Heart left ventricle (tissue), 16 donors: ENCODE data around the gene MUL1. TPM values are rescaled to one million over a fixed set of nuclear protein-coding genes. Genes with fewer than 3 reads are reported as not detected.
A peak's percentile ranks its signal among the peaks of the same experiment; 100 is the strongest.

Experiments
- ATAC-seq, 4 donors: fragments of 200-7000 bp; cut with Tn5 transposase; one replicate each; pipeline ENCODE4 v1.9.1; 2020 to 2022; ENCODE audit warnings: moderate library complexity in 4 of 4, mild to moderate bottlenecking in 3 of 4, moderate number of reproducible peaks in 1 of 4
- DNase-seq, 5 donors: peaks; one replicate each; pipeline ENCODE4 v3.0.0-alpha.2; 2020
- H3K27ac ChIP-seq, 12 donors: fragments of 200-600 bp; sonication (generic) in 4 of 12; one replicate each; pipeline versions ENCODE4 v1.5.0 to v1.8.0; 2016 to 2022; ENCODE audit warnings: mild to moderate bottlenecking in 2 of 12
- H3K27me3 ChIP-seq, 9 donors: fragments of 200-600 bp; sonication (generic) in 2 of 9; one replicate each; pipeline versions ENCODE4 v1.5.1 to v1.8.0; 2016 to 2022; ENCODE audit warnings: mild to moderate bottlenecking in 3 of 9
- H3K36me3 ChIP-seq, 9 donors: fragments of 200-600 bp; sonication (generic) in 2 of 9; one replicate each; pipeline versions ENCODE4 v1.5.0 to v1.8.0; 2018 to 2022; ENCODE audit warnings: mild to moderate bottlenecking in 2 of 9
- H3K4me1 ChIP-seq, 12 donors: fragments of 200-600 bp; sonication (generic) in 4 of 12; one replicate each; pipeline versions ENCODE4 v1.5.0 to v1.8.0; 2016 to 2022; ENCODE audit warnings: mild to moderate bottlenecking in 3 of 12
- H3K4me3 ChIP-seq, 12 donors: fragments of 200-600 bp; sonication (generic) in 4 of 12; one replicate each; pipeline versions ENCODE4 v1.5.0 to v1.8.0; 2017 to 2022; ENCODE audit warnings: mild to moderate bottlenecking in 9 of 12, moderate library complexity in 4 of 12
- H3K9me3 ChIP-seq, 12 donors: fragments of 200-600 bp; sonication (generic) in 4 of 12; one replicate each; pipeline versions ENCODE4 v1.5.0 to v1.8.0; 2016 to 2022; ENCODE audit warnings: mild to moderate bottlenecking in 1 of 12
- POLR2A ChIP-seq, 2 donors: fragments of 450-650 bp; IDR thresholded peaks; one replicate each; pipeline ENCODE4 v1.6.1; 2017; ENCODE audit warnings: antibody characterized with exemption in 2 of 2, mild to moderate bottlenecking in 2 of 2, moderate library complexity in 2 of 2
- WGBS, 4 donors: extraction: QIAGEN DNeasy Blood & Tissue Kit in 2 of 4; methylation state at CpG; one replicate each; pipeline versions ENCODE4 v1.1.5 to v1.1.7; 2013 to 2018; 5-methylcytosine and 5-hydroxymethylcytosine counted together
- intact Hi-C, 10 donors: fragments of 100-400 bp; cut with DNase I; formaldehyde crosslinking; loops; one replicate each; pipeline versions ENCODE4 v1.11.1 to v1.14.2; 2022
- polyA plus RNA-seq, 2 donors: library from polyadenylated mRNA; stranded (reverse); fragments of 200-250 nt; gene quantifications; one replicate each; pipeline ENCODE4 v1.2.3, GENCODE V29; 2013
- total RNA-seq, 9 donors: library from RNA; depleted of rRNA in 2 of 9; stranded (reverse); fragments of >200 nt in 2 of 9; fragmentation: NEBNext Ultra II Directional in 3 of 9; extraction: Animal tissue kit (Norgen Biotek cat#: 25700) in 3 of 9; gene quantifications; one replicate each; pipeline versions ENCODE4 v1.1.0 to v1.2.4, GENCODE V29; 2016 to 2023
- TF ChIP-seq, protein P1 (sequence below), 12 donors: fragments of 200-600 bp; sonication (generic) in 4 of 12; IDR thresholded peaks; one replicate each; pipeline versions ENCODE4 v1.5.0 to v1.8.0; 2018 to 2022; ENCODE audit warnings: antibody characterized with exemption in 12 of 12, mild to moderate bottlenecking in 5 of 12
- donor health status: ischemic (EF 13 %, LVEDD 7.1; RV severe dilation, severe dysfunction).
- donor health status: healthy with polysubstance abuse.
- donor health status: DM: no; HTN: yes; CAD: no.
- donor health status: DM: no; HTN: no; CAD: no.
- donor health status: ischemic (EF 25% LVEDD 6.9; RV normal size, moderate dysfunction).
- donor health status: ischemic (EF 25% LVEDD 5.7; RV mildly dilated, moderate dysfunction).
- donor health status: healthy.
- donor health status: DM: yes; HTN: yes; CAD: no.
- donor health status: ischemic (EF 35%, LVEDD 5.7; RV mildly dilated, moderate dysfunction).
- donor health status: nonischemic (EF 11% LVEDD 7.7; RV severe dilation, severe dysfunction).
- donor health status: DM: yes; HTN: yes; CAD: no.
- donor health status: PGD.
- donor health status: ischemic (EF 29% LVEDD 5.4; RV normal size, mild dysfunction).
- donor health status: nonischemic (EF 23%, LVEDD 6.1; RV moderate dilation, normal function).

MUL1 gene
- total and polyA plus RNA-seq, 11 donors, result 12.4 to 57.3 (median 41.2) TPM

- ATAC-seq (no peak), DNase-seq (no peak)
- 55 to 68% (median 64%) methylated on average over 5 of the region's 5 CpGs for WGBS, 4 donors
- Histone ChIP-seq H3K9me3 (no peaks in the 10 kb centered on the region), H3K36me3 (peaks cover 0 to 29% (median 9%) of the 10 kb centered on the region in 9 donors), H3K27ac (peak overlapping the region; percentile 72 to 93 (median 90)), H3K4me1 (peaks cover 0 to 45% (median 35%) of the 10 kb centered on the region in 12 donors), H3K4me3 (peak overlapping the region; percentile 72 to 95 (median 84)), H3K27me3 (peaks cover 0 to 6% (median 0%) of the 10 kb centered on the region in 9 donors)
- intact Hi-C loops, result loop anchor here in 1 of 10 donors (5.0 kb wide), 1 partner anchor 124 kb away; the partner anchor contains the start of gene PINK1
- TF ChIP-seq POLR2A (IDR thresholded peaks at IDR 0.05), result no peak
- TF ChIP-seq, protein P1, sequence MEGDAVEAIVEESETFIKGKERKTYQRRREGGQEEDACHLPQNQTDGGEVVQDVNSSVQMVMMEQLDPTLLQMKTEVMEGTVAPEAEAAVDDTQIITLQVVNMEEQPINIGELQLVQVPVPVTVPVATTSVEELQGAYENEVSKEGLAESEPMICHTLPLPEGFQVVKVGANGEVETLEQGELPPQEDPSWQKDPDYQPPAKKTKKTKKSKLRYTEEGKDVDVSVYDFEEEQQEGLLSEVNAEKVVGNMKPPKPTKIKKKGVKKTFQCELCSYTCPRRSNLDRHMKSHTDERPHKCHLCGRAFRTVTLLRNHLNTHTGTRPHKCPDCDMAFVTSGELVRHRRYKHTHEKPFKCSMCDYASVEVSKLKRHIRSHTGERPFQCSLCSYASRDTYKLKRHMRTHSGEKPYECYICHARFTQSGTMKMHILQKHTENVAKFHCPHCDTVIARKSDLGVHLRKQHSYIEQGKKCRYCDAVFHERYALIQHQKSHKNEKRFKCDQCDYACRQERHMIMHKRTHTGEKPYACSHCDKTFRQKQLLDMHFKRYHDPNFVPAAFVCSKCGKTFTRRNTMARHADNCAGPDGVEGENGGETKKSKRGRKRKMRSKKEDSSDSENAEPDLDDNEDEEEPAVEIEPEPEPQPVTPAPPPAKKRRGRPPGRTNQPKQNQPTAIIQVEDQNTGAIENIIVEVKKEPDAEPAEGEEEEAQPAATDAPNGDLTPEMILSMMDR (IDR thresholded peaks at IDR 0.05), result no peak
Measured at GRCh38 chr1:20508411-20508771, 440 bp upstream of the MUL1 start.

DNA sequence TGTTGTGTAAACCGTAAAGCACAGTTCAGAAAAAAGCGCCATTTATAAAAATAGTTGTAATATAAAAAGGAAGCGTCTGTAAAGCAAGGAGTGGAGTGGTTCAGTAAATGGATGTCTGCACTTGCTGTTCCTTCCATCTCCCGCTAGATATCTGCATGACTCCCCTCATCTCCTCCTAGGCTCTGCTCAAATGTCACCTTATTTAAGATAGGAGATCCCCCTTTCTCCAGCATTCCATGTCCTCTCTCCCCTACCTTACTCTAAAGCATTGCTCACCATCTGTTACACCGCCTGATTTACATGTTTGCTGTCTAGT, 745 bp downstream of the MUL1 start:
- H3K36me3 ChIP-seq, result peaks cover 0 to 41% (median 21%) of the 10 kb centered on the region in 9 donors
- peaks cover 0 to 45% (median 35%) of the 10 kb centered on the region in 12 donors for H3K4me1 ChIP-seq
- peak overlapping the region; percentile 72 to 95 (median 84) for H3K4me3 ChIP-seq
- peaks cover 0 to 6% (median 0%) of the 10 kb centered on the region in 9 donors for H3K27me3 ChIP-seq
- DNase-seq, result no peak
- 30 to 39% (median 35%) methylated on average over 5 of the region's 5 CpGs for WGBS, 4 donors
- no peaks in the 10 kb centered on the region for H3K9me3 ChIP-seq
- intact Hi-C loops, result loop anchor here in 1 of 10 donors (5.0 kb wide), 1 partner anchor 125 kb away; the partner anchor contains the start of gene PINK1
- H3K27ac ChIP-seq, result peak overlapping the region in 11 of 12 donors; percentile 81 to 93 (median 91)
- peak in 3 of 4 donors; percentile 1 to 4 (median 2) for ATAC-seq
- no peak for TF ChIP-seq POLR2A (IDR thresholded peaks at IDR 0.05)
- TF ChIP-seq, protein P1 (IDR thresholded peaks at IDR 0.05), result no peak

GRCh38 chr1:20505488-20505887, 2.5 kb downstream of the MUL1 start:
- no peak for ATAC-seq
- intact Hi-C loops, result loop anchor here in 1 of 10 donors (5.0 kb wide), 1 partner anchor 127 kb away; the partner anchor contains the start of gene PINK1
- Histone ChIP-seq H3K4me1 (peaks cover 0 to 45% (median 35%) of the 10 kb centered on the region in 12 donors), H3K27ac (no peak overlapping the region), H3K4me3 (no peak overlapping the region), H3K27me3 (no peaks in the 10 kb centered on the region), H3K9me3 (no peaks in the 10 kb centered on the region), H3K36me3 (peaks cover 0 to 58% (median 38%) of the 10 kb centered on the region in 9 donors)
- TF ChIP-seq, protein P1 (IDR thresholded peaks at IDR 0.05), result no peak
- TF ChIP-seq POLR2A (IDR thresholded peaks at IDR 0.05), result no peak
- 73 to 95% (median 91%) methylated on average over 1 of the region's 1 CpG for WGBS, 4 donors
- no peak for DNase-seq

- no peaks in the 10 kb centered on the region for H3K27me3 ChIP-seq
- intact Hi-C loops, result no loop called here
- peaks cover 0 to 77% (median 66%) of the 10 kb centered on the region in 9 donors for H3K36me3 ChIP-seq
- DNase-seq (no peak), ATAC-seq (no peak)
- H3K4me3 ChIP-seq, result no peak overlapping the region
- TF ChIP-seq, protein P1 (IDR thresholded peaks at IDR 0.05), result no peak
- no peak for TF ChIP-seq POLR2A (IDR thresholded peaks at IDR 0.05)
- H3K27ac ChIP-seq, result no peak overlapping the region
- peaks cover 0 to 22% (median 16%) of the 10 kb centered on the region in 12 donors for H3K4me1 ChIP-seq
- 70 to 89% (median 87%) methylated on average over 5 to 17 of the region's 17 CpGs for WGBS, 4 donors
- no peaks in the 10 kb centered on the region for H3K9me3 ChIP-seq
Measured at GRCh38 chr1:20500716-20501115, 7.2 kb downstream of the MUL1 start.
